Hematopoietic multipotent progenitor cell (in vitro differentiated cells): ENCODE results near the gene MAOA. TPM values are rescaled to one million over a fixed set of nuclear protein-coding genes. Genes with fewer than 3 reads are reported as not detected.

Experiments used
- DNase-seq, 3 donors: peaks; one replicate each; pipeline ENCODE4 v3.0.0-alpha.2; 2011 to 2015; ENCODE audit warnings: low read depth in 2 of 3, low spot score in 2 of 3
- total RNA-seq: library from RNA; depleted of rRNA; stranded (reverse); fragments of >200 nt; gene quantifications from one replicate; pipeline ENCODE4 v1.2.3, GENCODE V29; 2012

Gene MAOA
- total RNA-seq, 1 donor, result 0.54 TPM

DNA sequence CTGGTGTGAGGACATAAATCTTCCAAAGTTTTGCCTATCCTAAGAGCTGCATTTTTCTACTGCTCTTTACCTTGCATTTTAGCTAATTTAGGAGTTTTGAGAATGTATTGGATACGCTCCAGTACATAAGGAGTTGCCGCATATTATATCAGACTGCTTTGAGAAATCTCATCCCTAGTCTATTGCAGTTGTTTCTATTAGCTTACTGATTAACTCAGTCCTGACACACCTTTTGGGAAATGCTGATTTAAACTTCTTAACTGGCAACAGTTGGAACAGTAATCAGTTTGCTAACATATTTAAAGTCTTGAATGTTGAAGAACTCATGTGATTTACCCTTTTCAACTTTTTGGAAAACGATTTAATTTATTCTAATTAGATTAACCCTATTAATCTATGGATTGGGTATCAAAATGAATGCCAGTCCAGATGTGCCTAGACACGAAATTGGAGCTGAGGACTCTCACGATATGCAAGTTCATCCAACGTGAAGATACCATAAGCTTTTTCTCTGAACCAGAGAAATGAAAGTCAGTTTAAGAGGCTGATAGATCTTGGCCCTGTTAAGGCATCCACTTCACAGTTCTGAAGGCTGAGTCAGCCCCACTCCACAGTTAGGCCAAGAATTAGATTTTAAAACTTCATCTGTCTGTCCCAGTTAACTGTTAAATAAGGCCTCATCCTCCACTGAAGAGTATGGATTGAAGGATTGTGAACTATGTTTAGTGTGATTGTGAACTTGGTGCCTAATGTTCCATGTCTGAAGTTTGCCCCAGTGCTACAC lies 90.0 kb downstream of the MAOA start:
- no peak for DNase-seq

DNA sequence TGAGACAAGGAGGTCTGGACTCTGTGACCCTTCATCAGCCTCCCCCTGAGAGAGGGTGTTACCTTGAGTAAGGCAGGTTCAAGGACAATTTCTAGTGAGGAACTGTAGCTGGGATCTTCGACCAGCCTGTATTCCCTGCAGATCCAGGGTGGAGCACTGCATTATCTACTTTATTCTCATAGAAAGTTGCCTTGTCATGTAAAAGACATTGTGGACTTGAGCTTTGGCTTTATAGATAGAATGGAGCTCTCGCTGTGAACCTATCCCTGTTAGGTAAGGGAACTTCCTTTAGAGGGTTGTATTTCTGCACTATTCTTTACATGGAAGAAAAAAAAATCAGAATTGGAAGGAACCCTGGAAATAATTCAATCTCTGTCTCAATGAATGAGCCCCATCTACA lies 91.4 kb downstream of the MAOA start:
- no peak for DNase-seq

- DNase-seq, result peak; percentile 13 to 67 (median 23)
Observed at GRCh38 chrX:43750248-43750676, 94.2 kb downstream of the MAOA start.

GRCh38 chrX:43753637-43754036 lies 97.5 kb downstream of the MAOA start:
- DNase-seq, result no peak

DNA sequence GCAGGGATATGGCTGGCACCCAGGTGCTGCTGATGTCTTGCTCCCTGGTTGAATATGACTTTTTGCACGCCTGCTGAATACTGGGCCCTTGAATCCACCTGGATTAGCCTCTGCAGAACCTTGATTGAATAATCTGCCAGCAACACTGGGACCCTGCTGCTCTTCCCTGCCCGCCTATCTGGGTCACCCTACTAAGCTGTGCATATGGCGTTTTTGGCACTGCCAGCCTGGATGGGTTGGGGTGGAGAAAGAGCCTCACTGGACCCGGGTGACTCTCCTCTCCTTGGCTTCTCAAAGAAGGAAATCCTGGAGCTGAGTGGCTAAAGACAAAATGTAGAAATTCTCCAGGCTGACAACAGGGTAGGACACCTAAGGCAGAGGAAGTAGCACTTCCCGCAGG lies 100.0 kb downstream of the MAOA start:
- DNase-seq, result no peak

GRCh38 chrX:43758044-43758443 lies 101.9 kb downstream of the MAOA start:
- DNase-seq, result no peak

- no peak for DNase-seq
Observed at GRCh38 chrX:43785930-43786591, 130.0 kb downstream of the MAOA start.

Other genes starting within 250 kb of the MAOA start
- under 0.01 TPM for gene MAOB, start 226.2 kb downstream of the MAOA start, total RNA-seq